Measurements from ENCODE around the gene ZBTB16. TPM values are rescaled to one million over a fixed set of nuclear protein-coding genes. Genes with fewer than 3 reads are reported as not detected.

Gene ZBTB16
- polyA plus RNA-seq, 1 donor (not counting 4 experiments of a cell fraction or from before 2014, with no cell fraction given), result 0.18 TPM

DNA sequence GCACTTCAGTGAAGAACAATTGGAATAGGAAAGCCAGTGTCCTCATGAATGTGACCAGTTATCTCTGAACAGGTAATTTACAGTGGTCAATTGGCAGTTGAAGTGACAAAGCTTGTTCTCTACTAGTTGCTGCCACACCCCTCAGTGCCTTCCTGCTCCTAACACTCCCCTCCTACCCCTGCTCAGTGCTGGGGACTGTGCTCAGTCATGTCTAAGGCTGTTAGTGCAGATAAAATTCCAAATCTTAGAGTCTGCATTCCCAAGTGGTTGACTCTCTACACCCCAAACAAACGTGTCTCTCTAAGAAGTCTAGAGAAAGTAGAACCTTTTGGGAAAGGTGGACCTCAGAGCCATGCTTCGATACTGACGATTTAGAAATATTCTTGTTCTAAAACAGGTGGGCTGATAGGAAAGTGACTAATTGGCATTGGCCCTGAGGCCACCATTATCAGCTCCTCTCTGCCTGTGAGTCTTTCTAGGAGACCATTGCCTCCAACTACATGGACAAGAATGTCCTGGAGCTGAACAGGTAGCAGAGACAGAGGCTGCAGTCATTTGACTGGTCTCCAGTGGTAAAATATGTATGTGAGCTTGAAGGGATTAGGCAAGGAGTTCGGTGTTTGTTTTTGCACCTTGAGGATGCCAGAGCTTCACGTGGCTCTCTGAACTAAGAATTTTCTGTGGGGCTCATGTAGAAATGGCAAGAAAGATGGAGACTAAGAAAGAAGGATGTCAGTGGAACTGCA lies 214.6 kb downstream of the ZBTB16 start:
- Histone ChIP-seq H3K4me2 (ENCODE audit: control insufficient read depth, extremely low read depth, insufficient read depth, low read depth, low read length) (no peak overlapping the region), H3K36me3 (ENCODE audit: control insufficient read depth in 2 of 2, extremely low read depth in 1 of 2, insufficient read depth in 2 of 2, low read length in 2 of 2) (no peaks in the 10 kb centered on the region), H3K9me1 (ENCODE audit: control insufficient read depth, extremely low read depth, insufficient read depth, low read length) (no peaks in the 10 kb centered on the region), H3K9me3 (ENCODE audit: control insufficient read depth, low read depth, low read length) (no peaks in the 10 kb centered on the region), H3K79me2 (ENCODE audit: control insufficient read depth, insufficient read depth, low read length) (no peaks in the 10 kb centered on the region), H3K4me3 (ENCODE audit: control insufficient read depth in 2 of 3, extremely low read depth in 1 of 3, insufficient read depth in 2 of 3, low read depth in 1 of 3, low read length in 3 of 3) (no peak overlapping the region), H2AFZ (ENCODE audit: control insufficient read depth, low read length) (no peak overlapping the region), H3K27ac (ENCODE audit: control insufficient read depth, insufficient read depth, low read length) (no peak overlapping the region), H3K9ac (ENCODE audit: control insufficient read depth, extremely low read depth, insufficient read depth, low read length) (no peak overlapping the region), H3K4me1 (ENCODE audit: control insufficient read depth, extremely low read depth, insufficient read depth, low read length) (no peaks in the 10 kb centered on the region), H3K27me3 (ENCODE audit: control insufficient read depth, extremely low read depth, insufficient read depth, low read length) (no peaks in the 10 kb centered on the region), H4K20me1 (ENCODE audit: control insufficient read depth, extremely low read depth, insufficient read depth, low read length) (no peaks in the 10 kb centered on the region)
- dilution Hi-C loops (cut with MboI; ENCODE audit: extremely low pct_ligation_motif_present, low sequenced_read_pairs), result loop anchor here (25.0 kb wide), 1 partner anchor 237 kb away; no protein-coding TSS in a partner anchor
- FAIRE-seq (no peak), DNase-seq (ENCODE audit: low read depth, low spot score) (no peak)
- TF ChIP-seq EZH2 (IDR thresholded peaks at IDR 0.05; ENCODE audit: low read length), result no peak
- TF ChIP-seq, protein P1, sequence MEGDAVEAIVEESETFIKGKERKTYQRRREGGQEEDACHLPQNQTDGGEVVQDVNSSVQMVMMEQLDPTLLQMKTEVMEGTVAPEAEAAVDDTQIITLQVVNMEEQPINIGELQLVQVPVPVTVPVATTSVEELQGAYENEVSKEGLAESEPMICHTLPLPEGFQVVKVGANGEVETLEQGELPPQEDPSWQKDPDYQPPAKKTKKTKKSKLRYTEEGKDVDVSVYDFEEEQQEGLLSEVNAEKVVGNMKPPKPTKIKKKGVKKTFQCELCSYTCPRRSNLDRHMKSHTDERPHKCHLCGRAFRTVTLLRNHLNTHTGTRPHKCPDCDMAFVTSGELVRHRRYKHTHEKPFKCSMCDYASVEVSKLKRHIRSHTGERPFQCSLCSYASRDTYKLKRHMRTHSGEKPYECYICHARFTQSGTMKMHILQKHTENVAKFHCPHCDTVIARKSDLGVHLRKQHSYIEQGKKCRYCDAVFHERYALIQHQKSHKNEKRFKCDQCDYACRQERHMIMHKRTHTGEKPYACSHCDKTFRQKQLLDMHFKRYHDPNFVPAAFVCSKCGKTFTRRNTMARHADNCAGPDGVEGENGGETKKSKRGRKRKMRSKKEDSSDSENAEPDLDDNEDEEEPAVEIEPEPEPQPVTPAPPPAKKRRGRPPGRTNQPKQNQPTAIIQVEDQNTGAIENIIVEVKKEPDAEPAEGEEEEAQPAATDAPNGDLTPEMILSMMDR (optimal IDR thresholded peaks at IDR 0.05 in 1 of 3, IDR thresholded peaks at IDR 0.05 in 1 of 3, conservative IDR thresholded peaks at IDR 0.05 in 1 of 3; ENCODE audit: extremely low read depth in 1 of 3, insufficient read depth in 2 of 3, low read length in 3 of 3), result no peak

DNA sequence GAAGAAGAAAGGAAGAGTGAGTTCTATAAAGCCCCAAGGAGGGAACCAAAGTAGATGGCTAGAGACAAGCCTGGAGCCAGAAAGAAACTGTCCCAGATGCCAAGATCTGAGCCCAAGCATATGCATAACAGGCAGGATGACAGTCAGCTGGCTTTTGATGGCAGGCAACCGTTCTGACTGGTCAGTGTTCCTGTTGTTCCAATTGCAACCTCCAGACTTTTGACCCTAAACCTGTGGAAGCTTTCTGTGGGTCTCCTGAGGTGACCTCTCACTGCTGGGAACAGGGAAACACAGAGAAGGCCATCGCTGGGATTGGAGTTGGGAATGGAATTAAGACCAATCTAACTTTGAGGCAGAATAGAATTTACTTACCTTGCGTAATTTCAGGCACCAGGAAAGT lies 215.1 kb downstream of the ZBTB16 start:
- no peaks in the 10 kb centered on the region for H3K4me1 ChIP-seq (ENCODE audit: control insufficient read depth, extremely low read depth, insufficient read depth, low read length)
- H3K9ac ChIP-seq (ENCODE audit: control insufficient read depth, extremely low read depth, insufficient read depth, low read length), result no peak overlapping the region
- H3K27ac ChIP-seq (ENCODE audit: control insufficient read depth, insufficient read depth, low read length), result no peak overlapping the region
- H3K27me3 ChIP-seq (ENCODE audit: control insufficient read depth, extremely low read depth, insufficient read depth, low read length), result no peaks in the 10 kb centered on the region
- H3K9me1 ChIP-seq (ENCODE audit: control insufficient read depth, extremely low read depth, insufficient read depth, low read length), result no peaks in the 10 kb centered on the region
- dilution Hi-C loops (cut with MboI; ENCODE audit: extremely low pct_ligation_motif_present, low sequenced_read_pairs), result loop anchor here (25.0 kb wide), 1 partner anchor 237 kb away; no protein-coding TSS in a partner anchor
- H4K20me1 ChIP-seq (ENCODE audit: control insufficient read depth, extremely low read depth, insufficient read depth, low read length), result no peaks in the 10 kb centered on the region
- no peaks in the 10 kb centered on the region for H3K79me2 ChIP-seq (ENCODE audit: control insufficient read depth, insufficient read depth, low read length)
- H3K4me3 ChIP-seq (ENCODE audit: control insufficient read depth in 2 of 3, extremely low read depth in 1 of 3, insufficient read depth in 2 of 3, low read depth in 1 of 3, low read length in 3 of 3), result no peak overlapping the region
- H3K9me3 ChIP-seq (ENCODE audit: control insufficient read depth, low read depth, low read length), result no peaks in the 10 kb centered on the region
- H2AFZ ChIP-seq (ENCODE audit: control insufficient read depth, low read length), result no peak overlapping the region
- DNase-seq (ENCODE audit: low read depth, low spot score) (no peak), FAIRE-seq (no peak)
- no peaks in the 10 kb centered on the region for H3K36me3 ChIP-seq (ENCODE audit: control insufficient read depth in 2 of 2, extremely low read depth in 1 of 2, insufficient read depth in 2 of 2, low read length in 2 of 2)
- TF ChIP-seq, protein P1 (optimal IDR thresholded peaks at IDR 0.05 in 1 of 3, IDR thresholded peaks at IDR 0.05 in 1 of 3, conservative IDR thresholded peaks at IDR 0.05 in 1 of 3; ENCODE audit: extremely low read depth in 1 of 3, insufficient read depth in 2 of 3, low read length in 3 of 3), result no peak
- TF ChIP-seq EZH2 (IDR thresholded peaks at IDR 0.05; ENCODE audit: low read length), result no peak
- H3K4me2 ChIP-seq (ENCODE audit: control insufficient read depth, extremely low read depth, insufficient read depth, low read depth, low read length), result no peak overlapping the region
